SU-DHL-6 (cell line): Measurements from ENCODE around the gene ADCYAP1R1.

Experiments
- EZH2phosphoT487 ChIP-seq: fragments of 200-600 bp; sonication (generic), shearing (Covaris generic); conservative IDR thresholded peaks from 2 replicates; pipeline ENCODE4 v1.6.1; 2018; ENCODE audit warnings: mild to moderate bottlenecking, antibody characterized with exemption, low read length, moderate library complexity, mixed read lengths
- TF ChIP-seq, protein P1 (sequence below): fragments of 200-600 bp; sonication (generic); IDR thresholded peaks from one replicate; pipeline ENCODE4 v1.5.1; 2017; ENCODE audit warnings: antibody characterized with exemption, mild to moderate bottlenecking, low read length, moderate library complexity; ENCODE audit not compliant: insufficient read depth, poor library complexity, severe bottlenecking

DNA sequence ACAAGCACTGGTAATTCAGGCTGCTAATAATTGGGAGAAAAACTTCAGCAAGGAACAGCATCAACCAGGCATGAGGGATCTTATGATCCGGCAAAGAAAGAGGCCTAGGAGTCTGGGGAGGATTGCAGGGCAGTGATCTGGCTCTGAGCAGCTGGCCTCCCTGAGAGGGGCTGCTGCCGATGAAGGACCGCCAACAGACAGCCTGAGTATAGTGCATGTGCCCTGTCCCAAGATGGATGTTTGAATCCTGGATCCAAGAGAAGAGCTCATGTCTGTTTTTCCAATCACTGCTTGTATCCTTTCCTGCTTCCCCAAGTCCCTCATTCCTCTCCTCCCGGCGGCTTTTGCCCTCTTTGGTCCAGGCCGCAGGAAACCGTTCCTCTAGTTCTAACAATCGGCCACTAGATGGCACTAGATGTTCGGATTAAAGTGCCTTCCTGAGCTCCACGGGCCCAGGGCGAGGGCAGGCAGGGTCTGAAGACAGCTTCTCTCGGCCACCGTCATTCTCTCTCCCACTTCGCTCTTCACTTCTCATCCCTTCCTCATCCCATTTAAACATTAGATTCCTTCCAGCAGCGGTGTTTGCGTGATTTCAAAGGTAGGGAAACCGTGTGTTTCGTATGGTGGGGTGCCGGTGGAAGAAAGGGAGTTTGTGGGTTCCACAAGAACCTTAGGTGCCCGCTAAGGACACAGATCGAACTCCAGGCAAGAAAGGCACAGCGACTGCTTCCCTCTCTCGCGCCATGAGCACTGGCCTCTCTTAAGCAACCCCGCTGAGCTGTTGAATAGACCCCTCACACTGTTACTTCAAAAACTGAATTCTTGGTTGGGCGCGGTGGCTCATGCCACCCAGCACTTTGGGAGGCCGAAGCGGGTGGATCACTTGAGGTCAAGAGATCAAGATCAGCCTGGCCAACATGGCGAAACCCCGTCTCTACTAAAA is 82.4 kb downstream of the ADCYAP1R1 start:
- no peak for TF ChIP-seq EZH2phosphoT487
- TF ChIP-seq, protein P1, sequence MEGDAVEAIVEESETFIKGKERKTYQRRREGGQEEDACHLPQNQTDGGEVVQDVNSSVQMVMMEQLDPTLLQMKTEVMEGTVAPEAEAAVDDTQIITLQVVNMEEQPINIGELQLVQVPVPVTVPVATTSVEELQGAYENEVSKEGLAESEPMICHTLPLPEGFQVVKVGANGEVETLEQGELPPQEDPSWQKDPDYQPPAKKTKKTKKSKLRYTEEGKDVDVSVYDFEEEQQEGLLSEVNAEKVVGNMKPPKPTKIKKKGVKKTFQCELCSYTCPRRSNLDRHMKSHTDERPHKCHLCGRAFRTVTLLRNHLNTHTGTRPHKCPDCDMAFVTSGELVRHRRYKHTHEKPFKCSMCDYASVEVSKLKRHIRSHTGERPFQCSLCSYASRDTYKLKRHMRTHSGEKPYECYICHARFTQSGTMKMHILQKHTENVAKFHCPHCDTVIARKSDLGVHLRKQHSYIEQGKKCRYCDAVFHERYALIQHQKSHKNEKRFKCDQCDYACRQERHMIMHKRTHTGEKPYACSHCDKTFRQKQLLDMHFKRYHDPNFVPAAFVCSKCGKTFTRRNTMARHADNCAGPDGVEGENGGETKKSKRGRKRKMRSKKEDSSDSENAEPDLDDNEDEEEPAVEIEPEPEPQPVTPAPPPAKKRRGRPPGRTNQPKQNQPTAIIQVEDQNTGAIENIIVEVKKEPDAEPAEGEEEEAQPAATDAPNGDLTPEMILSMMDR: peak; percentile 83
